Calu3 (cell line): ENCODE measurements around the gene APH1B. TPM values are rescaled to one million over a fixed set of nuclear protein-coding genes. Genes with fewer than 3 reads are reported as not detected.

ENCODE experiments used
- BruUV-seq: library from RNA; stranded (reverse); fragments of 400-500 nt; replicated peaks from 2 replicates; lab custom pipeline; 2021; lab: Mats Ljungman, UMichigan
- CTCF ChIA-PET: fragments of 300-600 bp; sonication (Branson Sonifier 250); formaldehyde crosslinking; loops from one replicate; lab custom pipeline; 2022; ENCODE audit warnings: antibody characterized with exemption; lab: Charles Lee
- DNase-seq: peaks from one replicate; pipeline ENCODE4 v3.0.0; 2022
- H3K27ac Mint-ChIP-seq: one replicate; pipeline ENCODE4 v1.8.0; 2022; ENCODE audit warnings: mixed read lengths; ENCODE audit not compliant: unreplicated experiment
- H3K27me3 Mint-ChIP-seq: one replicate; pipeline ENCODE4 v1.8.0; 2022; ENCODE audit warnings: mixed read lengths; ENCODE audit not compliant: unreplicated experiment
- H3K36me3 Mint-ChIP-seq: one replicate; pipeline ENCODE4 v1.8.0; 2022; ENCODE audit warnings: mild to moderate bottlenecking, moderate library complexity, mixed read lengths; ENCODE audit not compliant: insufficient read depth, unreplicated experiment
- H3K4me1 Mint-ChIP-seq: one replicate; pipeline ENCODE4 v1.8.0; 2022; ENCODE audit warnings: mild to moderate bottlenecking, low read depth, mixed read lengths; ENCODE audit not compliant: unreplicated experiment
- H3K4me3 Mint-ChIP-seq: one replicate; pipeline ENCODE4 v1.8.0; 2022; ENCODE audit warnings: mild to moderate bottlenecking, low read depth, moderate library complexity, mixed read lengths; ENCODE audit not compliant: unreplicated experiment
- H3K9me3 Mint-ChIP-seq: one replicate; pipeline ENCODE4 v1.8.0; 2022; ENCODE audit warnings: low read depth, mixed read lengths; ENCODE audit not compliant: unreplicated experiment
- CTCF ChIP-seq: fragments of 200-600 bp; IDR thresholded peaks from one replicate; pipeline ENCODE4 v1.8.0; 2022; ENCODE audit warnings: antibody characterized with exemption; ENCODE audit not compliant: unreplicated experiment
- intact Hi-C: fragments of 100-400 bp; cut with micrococcal nuclease; formaldehyde crosslinking; loops from one replicate; pipeline ENCODE4 v1.10.0; 2022; ENCODE audit not compliant: unreplicated experiment
- total RNA-seq: library from RNA; stranded (reverse); gene quantifications from 2 replicates; pipeline ENCODE4 v1.2.3, GENCODE V29; 2022

Gene APH1B
- total RNA-seq, 1 experiment from 2014 or later, result 11.4 TPM

- BruUV-seq, result no TSS peak
- DNase-seq, result peak; percentile 29
- H3K4me3 Mint-ChIP-seq, result peak overlapping the region; percentile 22
- CTCF ChIA-PET, result interaction anchor here (0.5 to 1.9 kb wide), 4 partner anchors 10 to 632 kb away, joined by 3 to 5 read pairs (median 4); no protein-coding TSS in a partner anchor
- no peak for TF ChIP-seq CTCF
- no peaks in the 10 kb centered on the region for H3K9me3 Mint-ChIP-seq
- H3K27me3 Mint-ChIP-seq, result no peaks in the 10 kb centered on the region
- intact Hi-C loops, result loop anchor here (10.0 kb wide), 1 partner anchor 254 kb away; no protein-coding TSS in a partner anchor
- H3K36me3 Mint-ChIP-seq, result no peaks in the 10 kb centered on the region
- H3K27ac Mint-ChIP-seq, result peak overlapping the region; percentile 13
- peaks cover 21% of the 10 kb centered on the region for H3K4me1 Mint-ChIP-seq
These were observed 23.7 kb downstream of the APH1B start for GRCh38 chr15:63301088-63301487.

- peaks cover 29% of the 10 kb centered on the region for H3K4me1 Mint-ChIP-seq
- H3K27ac Mint-ChIP-seq, result no peak overlapping the region
- peaks cover under 1% of the 10 kb centered on the region for H3K9me3 Mint-ChIP-seq
- DNase-seq, result no peak
- H3K36me3 Mint-ChIP-seq, result no peaks in the 10 kb centered on the region
- H3K27me3 Mint-ChIP-seq, result no peaks in the 10 kb centered on the region
- intact Hi-C loops, result loop anchor here (10.0 kb wide), 1 partner anchor 250 kb away; no protein-coding TSS in a partner anchor
- no peak for TF ChIP-seq CTCF
- BruUV-seq, result no TSS peak
- no peak overlapping the region for H3K4me3 Mint-ChIP-seq
- CTCF ChIA-PET, result no interaction called here
These were observed 27.9 kb downstream of the APH1B start for GRCh38 chr15:63305260-63305659.

- no peaks in the 10 kb centered on the region for H3K27me3 Mint-ChIP-seq
- no peaks in the 10 kb centered on the region for H3K36me3 Mint-ChIP-seq
- CTCF ChIA-PET, result no interaction called here
- H3K9me3 Mint-ChIP-seq, result peaks cover 5% of the 10 kb centered on the region
- peaks cover 17% of the 10 kb centered on the region for H3K4me1 Mint-ChIP-seq
- DNase-seq, result no peak
- H3K27ac Mint-ChIP-seq, result no peak overlapping the region
- no peak overlapping the region for H3K4me3 Mint-ChIP-seq
- intact Hi-C loops, result loop anchor here (10.0 kb wide), 1 partner anchor 248 kb away; no protein-coding TSS in a partner anchor
- BruUV-seq, result no TSS peak
- TF ChIP-seq CTCF, result no peak
These were observed 29.2 kb downstream of the APH1B start for GRCh38 chr15:63306492-63307073.

- TF ChIP-seq CTCF, result no peak
- Mint-ChIP-seq H3K27me3 (no peaks in the 10 kb centered on the region), H3K36me3 (no peaks in the 10 kb centered on the region), H3K4me3 (no peak overlapping the region), H3K27ac (no peak overlapping the region), H3K4me1 (peaks cover 8% of the 10 kb centered on the region), H3K9me3 (peaks cover 5% of the 10 kb centered on the region)
- no TSS peak for BruUV-seq
- no peak for DNase-seq
- CTCF ChIA-PET, result interaction anchor here (0.6 to 0.7 kb wide), 2 partner anchors 14 to 566 kb away, joined by 3 read pairs; no protein-coding TSS in a partner anchor
- intact Hi-C loops, result loop anchor here (10.0 kb wide), 1 partner anchor 246 kb away; no protein-coding TSS in a partner anchor
These were observed 31.1 kb downstream of the APH1B start for GRCh38 chr15:63308491-63308890.
